ENCODE results near the gene TRPT1. TPM values are rescaled to one million over a fixed set of nuclear protein-coding genes. Genes with fewer than 3 reads are reported as not detected.

TRPT1 gene
- total and polyA plus RNA-seq, 2 experiments from 2014 or later: 36.9 to 52.2 TPM

GRCh38 chr11:64239662-64240434 is 13.9 kb upstream of the TRPT1 start:
- H2AFZ ChIP-seq: no peak overlapping the region
- H3K4me1 ChIP-seq (ENCODE audit: insufficient read depth): peaks cover 17% of the 10 kb centered on the region; the same call in 1 of the 2 replicates
- no peaks in the 10 kb centered on the region for H3K9me2 ChIP-seq (ENCODE audit: insufficient read depth)
- H3K36me3 ChIP-seq (ENCODE audit: insufficient read depth): no peaks in the 10 kb centered on the region
- peak overlapping the region; percentile 92; the same call in 1 of the 2 replicates for H3K27ac ChIP-seq (ENCODE audit: low read depth)
- Mint-ChIP-seq H3K9me3 (no peaks in the 10 kb centered on the region), H3K4me1 (peaks cover 32% of the 10 kb centered on the region), H3K4me3 (peak overlapping the region; percentile 93), H3K36me3 (ENCODE audit: low read depth) (peaks cover 24% of the 10 kb centered on the region), H3K27ac (peak overlapping the region; percentile 98), H3K27me3 (ENCODE audit: insufficient read depth, low read depth, poor library complexity) (peaks cover 30% of the 10 kb centered on the region)
- H4K20me1 ChIP-seq (replicated peaks; ENCODE audit: insufficient read depth): no peaks in the 10 kb centered on the region; the same call in 1 of the 2 replicates
- no peaks in the 10 kb centered on the region for H3K27me3 ChIP-seq (ENCODE audit: insufficient read depth)
- H3K79me2 ChIP-seq (replicated peaks; ENCODE audit: insufficient read depth): peaks cover 16% of the 10 kb centered on the region
- ATAC-seq: no peak
- peak overlapping the region; percentile 96 for H3K4me2 ChIP-seq
- no peak for TF ChIP-seq POLR2AphosphoS5 (IDR thresholded peaks at IDR 0.05; ENCODE audit: low read depth)
- no peak for TF ChIP-seq JUNB (IDR thresholded peaks at IDR 0.05; ENCODE audit: unreplicated experiment)
- no peak for TF ChIP-seq EZH2 (IDR thresholded peaks at IDR 0.05; ENCODE audit: low read depth, unreplicated experiment)
- no peak for TF ChIP-seq REST (IDR thresholded peaks at IDR 0.05; ENCODE audit: unreplicated experiment)
- no peak for TF ChIP-seq CTCF (conservative IDR thresholded peaks at IDR 0.05; ENCODE audit: low read depth in 2 of 2)
- no peak for TF ChIP-seq STAT1 (IDR thresholded peaks at IDR 0.05; ENCODE audit: unreplicated experiment)
- no peak for TF ChIP-seq ZNF331 (CRISPR knock-in tag; IDR thresholded peaks at IDR 0.05; ENCODE audit: low read depth)
- TF ChIP-seq ETS1 (IDR thresholded peaks at IDR 0.05): no peak
- TF ChIP-seq CREB1 (CRISPR knock-in tag; IDR thresholded peaks at IDR 0.05; ENCODE audit: low read depth): no peak
- TF ChIP-seq NANOG (IDR thresholded peaks at IDR 0.05; ENCODE audit: borderline replicate concordance): no peak
- no peak for TF ChIP-seq ZNF114 (CRISPR knock-in tag; IDR thresholded peaks at IDR 0.05)
- no peak for TF ChIP-seq EZH2phosphoT487 (IDR thresholded peaks at IDR 0.05; ENCODE audit: unreplicated experiment)
- TF ChIP-seq ZNF462 (CRISPR knock-in tag; IDR thresholded peaks at IDR 0.05): no peak
- DNase-seq (ENCODE audit: low spot score): no peak
- H3F3A ChIP-seq (replicated peaks; ENCODE audit: low read depth): peaks cover 33% of the 10 kb centered on the region
- H3K4me3 ChIP-seq: peak overlapping the region; percentile 97
